Testis (tissue), 2 donors: ENCODE measurements around the gene SYCP2.

Experiments used
- CTCF ChIP-seq, 3 experiments: fragments of 450-650 bp in 2 of 3; fragments of 200-600 bp in 1 of 3; sonication (generic) in 1 of 3; IDR thresholded peaks; one replicate each; pipeline ENCODE4 v1.5.1; 2016 to 2019; ENCODE audit warnings: antibody characterized with exemption in 3 of 3, mild to moderate bottlenecking in 2 of 3, moderate library complexity in 1 of 3
- POLR2A ChIP-seq: fragments of 450-650 bp; IDR thresholded peaks from one replicate; pipeline ENCODE4 v1.6.1; 2017; ENCODE audit warnings: antibody characterized with exemption, mild to moderate bottlenecking, moderate library complexity

GRCh38 chr20:59942245-59942644 lies 8.8 kb upstream of the SYCP2 start:
- TF ChIP-seq CTCF (IDR thresholded peaks at IDR 0.05) = no peak
- no peak for TF ChIP-seq POLR2A
